OCI-LY1 (cell line): ENCODE measurements around the gene TCP1.

Experiments
- H2AFZ ChIP-seq: fragments of 200-600 bp; sonication (generic), shearing (Covaris generic); 2 replicates; pipeline ENCODE4 v1.6.0; 2014; ENCODE audit warnings: antibody characterized with exemption, mild to moderate bottlenecking, low read length
- H3F3A ChIP-seq: fragments of 200-600 bp; sonication (generic), shearing (Covaris generic); 2 replicates; pipeline ENCODE4 v1.6.0; 2014; ENCODE audit warnings: mild to moderate bottlenecking, antibody characterized with exemption, low read length, moderate library complexity; ENCODE audit not compliant: insufficient read depth
- H3K27ac ChIP-seq: fragments of 200-600 bp; sonication (generic); 2 replicates; pipeline ENCODE4 v1.5.1; 2014; ENCODE audit warnings: low read length, mixed run types, mild to moderate bottlenecking, low read depth; ENCODE audit not compliant: poor library complexity, severe bottlenecking
- H3K27me3 ChIP-seq: fragments of 200-600 bp; sonication (generic); 2 replicates; pipeline ENCODE4 v1.6.0; 2014; ENCODE audit warnings: antibody characterized with exemption, mild to moderate bottlenecking, low read length, moderate library complexity; ENCODE audit not compliant: insufficient read depth
- H3K36me3 ChIP-seq: fragments of 200-600 bp; sonication (generic); 2 replicates; pipeline ENCODE4 v1.6.1; 2014; ENCODE audit warnings: mild to moderate bottlenecking, antibody characterized with exemption, low read length, moderate library complexity, mixed read lengths; ENCODE audit not compliant: insufficient read depth
- H3K4me1 ChIP-seq: fragments of 200-600 bp; sonication (generic); 2 replicates; pipeline ENCODE4 v1.5.1; 2014; ENCODE audit warnings: mild to moderate bottlenecking, low read length, moderate library complexity; ENCODE audit not compliant: insufficient read depth, severe bottlenecking
- H3K4me2 ChIP-seq: fragments of 200-600 bp; sonication (generic), shearing (Covaris generic); 2 replicates; pipeline ENCODE4 v1.6.1; 2014; ENCODE audit warnings: low read length
- H3K4me3 ChIP-seq: fragments of 200-600 bp; sonication (generic); 2 replicates; pipeline ENCODE4 v1.5.1; 2014; ENCODE audit warnings: low read length, low read depth, mild to moderate bottlenecking, mixed read lengths; ENCODE audit not compliant: poor library complexity, severe bottlenecking
- H3K79me2 ChIP-seq: fragments of 200-600 bp; shearing (Covaris generic); 2 replicates; pipeline ENCODE4 v1.6.1; 2016; ENCODE audit warnings: mixed run types, low read length, mixed read lengths; ENCODE audit not compliant: insufficient read depth
- H3K9ac ChIP-seq: fragments of 200-600 bp; sonication (generic), shearing (Covaris generic); 2 replicates; pipeline ENCODE4 v1.6.1; 2014; ENCODE audit warnings: mild to moderate bottlenecking, low read length, mixed read lengths
- H3K9me2 ChIP-seq: fragments of 200-600 bp; sonication (generic), shearing (Covaris generic); 2 replicates; pipeline ENCODE4 v1.6.1; 2014; ENCODE audit warnings: low read depth, mild to moderate bottlenecking, low read length, mixed read lengths
- H3K9me3 ChIP-seq: fragments of 200-600 bp; shearing (Covaris generic); 2 replicates; pipeline ENCODE4 v1.6.1; 2014; ENCODE audit warnings: low read length, mixed read lengths
- H4K20me1 ChIP-seq: fragments of 200-600 bp; sonication (generic), shearing (Covaris generic); 2 replicates; pipeline ENCODE4 v1.6.0; 2016; ENCODE audit warnings: mild to moderate bottlenecking, low read length; ENCODE audit not compliant: insufficient read depth
- CTCF ChIP-seq: fragments of 200-600 bp; sonication (generic), shearing (Covaris generic); IDR thresholded peaks from 2 replicates; pipeline ENCODE4 v1.5.1; 2017; ENCODE audit warnings: mild to moderate bottlenecking, antibody characterized with exemption, low read length, moderate library complexity, mixed read lengths
- EZH2 ChIP-seq: fragments of 200-600 bp; sonication (generic), shearing (Covaris generic); IDR thresholded peaks from 2 replicates; pipeline ENCODE4 v1.8.0; 2017; ENCODE audit warnings: borderline replicate concordance, mixed run types, mild to moderate bottlenecking, antibody characterized with exemption, low read length, moderate library complexity, mixed read lengths

Gene TCP1

DNA sequence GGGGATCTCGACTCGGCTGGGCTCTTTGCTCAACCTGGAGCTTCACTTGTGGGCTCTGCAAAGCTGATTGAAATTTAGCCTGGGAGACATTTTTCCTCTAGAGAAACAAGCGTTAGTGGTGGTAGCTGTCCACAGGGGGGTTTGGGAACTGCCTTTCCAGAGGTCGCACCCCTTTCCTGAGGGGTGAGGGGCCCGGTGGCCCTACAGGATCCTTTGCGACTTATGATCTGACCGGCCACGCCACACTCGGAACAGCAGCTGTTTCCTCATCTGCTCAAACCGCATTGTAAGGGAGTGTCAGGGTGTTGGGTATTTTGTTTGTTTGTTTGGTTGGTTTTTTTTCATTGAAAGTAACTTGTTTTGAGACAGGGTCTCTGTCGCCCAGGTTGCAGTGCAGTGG lies 31.7 kb upstream of the TCP1 start:
- Histone ChIP-seq H3K9ac (no peak overlapping the region), H3K4me1 (peaks cover 12% of the 10 kb centered on the region), H4K20me1 (no peaks in the 10 kb centered on the region), H3K9me2 (no peaks in the 10 kb centered on the region), H3K36me3 (no peaks in the 10 kb centered on the region), H3K9me3 (no peaks in the 10 kb centered on the region), H3K4me2 (no peak overlapping the region), H3K4me3 (no peak overlapping the region), H3F3A (no peaks in the 10 kb centered on the region), H3K27me3 (peaks cover 9% of the 10 kb centered on the region; the same call in 1 of the 2 replicates), H3K79me2 (no peaks in the 10 kb centered on the region), H3K27ac (no peak overlapping the region), H2AFZ (no peak overlapping the region)
- TF ChIP-seq CTCF (no peak), EZH2 (no peak)

DNA sequence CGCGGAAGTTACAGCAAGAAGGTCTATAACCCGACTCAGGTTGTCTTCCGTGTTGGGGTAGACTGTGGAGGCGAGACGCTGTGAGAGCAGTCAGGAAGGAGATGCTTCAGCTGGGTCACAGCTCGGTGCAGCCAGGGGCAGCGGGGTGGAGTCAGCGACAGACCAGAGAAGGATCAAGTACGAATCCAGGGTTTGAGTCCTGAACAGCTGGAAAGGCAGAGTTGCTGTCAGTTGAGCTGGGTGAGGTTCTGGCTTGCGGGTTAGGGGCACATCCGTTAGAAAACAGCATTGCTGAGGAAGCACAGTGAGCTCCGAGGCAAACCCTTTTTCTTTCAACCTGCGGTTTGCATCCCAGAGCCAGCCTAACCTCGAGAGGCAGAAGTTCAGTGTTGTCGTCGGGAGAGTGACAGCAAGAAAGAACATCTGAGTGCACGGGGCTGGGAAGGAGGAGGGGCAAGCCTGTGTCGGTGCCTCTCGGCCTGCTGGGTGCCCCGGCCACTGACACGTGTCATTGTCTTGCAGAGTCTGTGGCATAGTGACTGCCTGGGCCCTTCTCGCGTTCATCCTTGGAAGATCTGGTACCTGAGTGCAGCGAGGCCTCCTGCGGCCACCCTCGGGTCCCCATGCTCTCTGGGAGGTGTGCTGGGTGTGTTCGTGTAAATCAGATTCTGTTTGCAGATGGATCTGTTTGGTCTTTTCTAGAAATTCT lies 30.7 kb upstream of the TCP1 start:
- no peaks in the 10 kb centered on the region for H3K9me2 ChIP-seq
- H3K4me1 ChIP-seq = peaks cover 12% of the 10 kb centered on the region
- no peaks in the 10 kb centered on the region for H3K9me3 ChIP-seq
- no peak overlapping the region; the same call in 1 of the 2 replicates for H3K9ac ChIP-seq
- no peak overlapping the region for H2AFZ ChIP-seq
- H3K4me3 ChIP-seq = peak overlapping the region; percentile 25
- H3K4me2 ChIP-seq = peak overlapping the region; percentile 47; the same call in 1 of the 2 replicates
- H3K36me3 ChIP-seq = no peaks in the 10 kb centered on the region
- H4K20me1 ChIP-seq = no peaks in the 10 kb centered on the region
- no peak overlapping the region for H3K27ac ChIP-seq
- no peaks in the 10 kb centered on the region for H3K79me2 ChIP-seq
- peaks cover 9% of the 10 kb centered on the region; the same call in 1 of the 2 replicates for H3K27me3 ChIP-seq
- no peaks in the 10 kb centered on the region for H3F3A ChIP-seq
- TF ChIP-seq CTCF (no peak), EZH2 (no peak)

DNA sequence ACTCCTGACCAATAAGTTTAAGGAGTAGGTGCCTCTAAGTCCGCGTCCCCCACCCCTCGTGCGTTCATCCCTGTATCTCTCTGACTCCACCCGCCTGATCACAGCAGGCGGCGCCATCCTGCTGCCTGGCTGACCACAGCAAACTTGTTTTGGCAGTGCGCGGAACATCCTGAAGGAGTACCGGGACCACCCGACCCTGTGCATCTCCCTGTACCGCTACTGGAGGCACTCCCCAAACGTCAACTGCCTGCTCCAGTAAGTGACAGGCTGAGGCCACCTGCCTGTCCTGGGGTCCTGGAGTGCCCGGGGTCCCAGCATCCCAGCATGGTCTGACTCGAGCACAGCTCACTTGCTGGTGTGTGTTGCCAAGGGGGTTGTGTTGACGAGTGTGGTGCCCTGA lies 29.7 kb upstream of the TCP1 start:
- Histone ChIP-seq H3K27ac (no peak overlapping the region), H3K27me3 (peaks cover 9% of the 10 kb centered on the region; the same call in 1 of the 2 replicates), H3K9me2 (no peaks in the 10 kb centered on the region), H3K9ac (no peak overlapping the region), H2AFZ (no peak overlapping the region), H4K20me1 (no peaks in the 10 kb centered on the region), H3K79me2 (no peaks in the 10 kb centered on the region), H3K4me1 (peaks cover 12% of the 10 kb centered on the region), H3K36me3 (no peaks in the 10 kb centered on the region), H3F3A (no peaks in the 10 kb centered on the region), H3K4me2 (no peak overlapping the region), H3K9me3 (no peaks in the 10 kb centered on the region), H3K4me3 (no peak overlapping the region)
- TF ChIP-seq EZH2 = no peak
- no peak for TF ChIP-seq CTCF
